ENCODE data around the gene VWA7.
"Not testable (repeated sequence)": the region's sequence is repeated elsewhere in the genome, so short reads cannot be mapped to it uniquely, and the experiment has no call there.

The VWA7 gene

GRCh38 chr6:31801031-31801927 is 24.2 kb upstream of the VWA7 start:
- not testable (repeated sequence) for DNase-seq

GRCh38 chr6:31799781-31800180 is 22.7 kb upstream of the VWA7 start:
- DNase-seq: no peak

- DNase-seq: no peak
Observed at GRCh38 chr6:31797588-31797987, 20.5 kb upstream of the VWA7 start.

GRCh38 chr6:31796993-31797385 is 19.9 kb upstream of the VWA7 start:
- DNase-seq: no peak

GRCh38 chr6:31795616-31796298 is 18.6 kb upstream of the VWA7 start, which contains the start of gene VARS1:
TSS of gene VARS1 (minus strand) at chr6:31795752. CDS start at chr6:31795217, 535 bp downstream.
- peak; percentile 96 to 98 for DNase-seq

- DNase-seq: peak in 1 of 2 experiments; percentile 70
Observed at GRCh38 chr6:31794866-31795615, 17.9 kb upstream of the VWA7 start.

GRCh38 chr6:31794294-31794865 is 17.3 kb upstream of the VWA7 start:
- peak; percentile 48 to 61 for DNase-seq

- not testable (repeated sequence) for DNase-seq
Observed at GRCh38 chr6:31793927-31794245, 16.8 kb upstream of the VWA7 start.

GRCh38 chr6:31792761-31793171 is 15.6 kb upstream of the VWA7 start:
- no peak for DNase-seq

- DNase-seq: no peak
Observed at GRCh38 chr6:31792090-31792374, 14.9 kb upstream of the VWA7 start.

GRCh38 chr6:31791324-31792089 is 14.4 kb upstream of the VWA7 start:
- DNase-seq: peak; percentile 59 to 64

- DNase-seq: no peak
Observed at GRCh38 chr6:31785475-31785874, 8.3 kb upstream of the VWA7 start.

- DNase-seq: no peak
Observed at GRCh38 chr6:31784098-31784925, 7.2 kb upstream of the VWA7 start.

- no peak for DNase-seq
Observed at GRCh38 chr6:31782126-31782855, 5.2 kb upstream of the VWA7 start.

- no peak for DNase-seq
Observed at GRCh38 chr6:31781244-31782125, 4.4 kb upstream of the VWA7 start.

GRCh38 chr6:31780507-31781243 is 3.5 kb upstream of the VWA7 start:
- DNase-seq: no peak

GRCh38 chr6:31779908-31780307 is 2.8 kb upstream of the VWA7 start:
- DNase-seq: no peak

GRCh38 chr6:31778999-31779885 is 2.1 kb upstream of the VWA7 start:
- DNase-seq: no peak
